OCI-LY7 (cell line): Measurements from ENCODE around the gene IFNA21. TPM values are rescaled to one million over a fixed set of nuclear protein-coding genes. Genes with fewer than 3 reads are reported as not detected.
"Not testable (repeated sequence)": the region's sequence is repeated elsewhere in the genome, so short reads cannot be mapped to it uniquely, and the experiment has no call there.

Experiments used
- BruUV-seq: library from RNA; stranded (reverse); fragments of 400-500 nt; replicated peaks from 2 replicates; lab custom pipeline; 2021; lab: Mats Ljungman, UMichigan
- CTCF ChIA-PET: fragments of 300-600 bp; sonication (Branson Sonifier 250); formaldehyde crosslinking; loops from one replicate; lab custom pipeline; 2022; ENCODE audit warnings: antibody characterized with exemption; ENCODE audit not compliant: unreplicated experiment; lab: Charles Lee
- POLR2A ChIA-PET: fragments of 300-600 bp; sonication (Branson Sonifier 250); formaldehyde crosslinking; loops from one replicate; lab custom pipeline; 2022; ENCODE audit warnings: antibody characterized with exemption; lab: Charles Lee
- DNase-seq: peaks from one replicate; pipeline ENCODE4 v3.0.0-alpha.2; 2015; ENCODE audit warnings: low spot score
- H2AFZ ChIP-seq: fragments of 200-600 bp; sonication (generic), shearing (Covaris generic); 2 replicates; pipeline ENCODE4 v1.6.1; 2014; ENCODE audit warnings: mild to moderate bottlenecking, antibody characterized with exemption, low read length, moderate library complexity
- H3K27ac ChIP-seq: fragments of 200-600 bp; sonication (generic); 2 replicates; pipeline ENCODE4 v1.5.1; 2014; ENCODE audit warnings: mixed run types, low read depth, mild to moderate bottlenecking, moderate library complexity, low read length, inconsistent platforms; ENCODE audit not compliant: poor library complexity, severe bottlenecking
- H3K36me3 ChIP-seq: fragments of 200-600 bp; sonication (generic); 2 replicates; pipeline ENCODE4 v1.6.1; 2014; ENCODE audit warnings: mild to moderate bottlenecking, antibody characterized with exemption, low read length, moderate library complexity, mixed read lengths; ENCODE audit not compliant: insufficient read depth
- H3K4me1 ChIP-seq: fragments of 200-600 bp; sonication (generic); 2 replicates; pipeline ENCODE4 v1.5.1; 2014; ENCODE audit warnings: mild to moderate bottlenecking, low read length; ENCODE audit not compliant: insufficient read depth, poor library complexity, severe bottlenecking
- H3K4me2 ChIP-seq: fragments of 200-600 bp; sonication (generic); 2 replicates; pipeline ENCODE4 v1.6.1; 2014; ENCODE audit warnings: mild to moderate bottlenecking, low read length
- H3K4me3 ChIP-seq: fragments of 200-600 bp; sonication (generic); 2 replicates; pipeline ENCODE4 v1.5.1; 2014; ENCODE audit warnings: mild to moderate bottlenecking, low read depth, low read length; ENCODE audit not compliant: poor library complexity, severe bottlenecking
- H3K79me2 ChIP-seq: fragments of 200-600 bp; sonication (generic); 2 replicates; pipeline ENCODE4 v1.6.1; 2016; ENCODE audit warnings: low read depth, mild to moderate bottlenecking, low read length, moderate library complexity, mixed read lengths; ENCODE audit not compliant: insufficient read depth
- H3K9me2 ChIP-seq: fragments of 200-600 bp; sonication (generic); 2 replicates; pipeline ENCODE4 v1.6.1; 2016; ENCODE audit warnings: mild to moderate bottlenecking, low read length, mixed read lengths; ENCODE audit not compliant: insufficient read depth
- H3K9me3 ChIP-seq: fragments of 200-600 bp; sonication (generic); 2 replicates; pipeline ENCODE4 v1.6.1; 2014; ENCODE audit warnings: mild to moderate bottlenecking, mixed run types, low read length, mixed read lengths
- H4K20me1 ChIP-seq: fragments of 200-600 bp; sonication (generic); 2 replicates; pipeline ENCODE4 v1.6.1; 2014; ENCODE audit warnings: mild to moderate bottlenecking, antibody characterized with exemption, low read length, moderate library complexity, mixed read lengths; ENCODE audit not compliant: insufficient read depth
- CTCF ChIP-seq: fragments of 200-600 bp; sonication (generic); conservative IDR thresholded peaks from 2 replicates; pipeline ENCODE4 v1.5.1; 2014; ENCODE audit warnings: mild to moderate bottlenecking, antibody characterized with exemption, low read length, moderate library complexity, mixed read lengths
- intact Hi-C: fragments of 100-400 bp; cut with micrococcal nuclease; formaldehyde crosslinking; loops from one replicate; pipeline ENCODE4 v1.10.0; 2022; ENCODE audit not compliant: unreplicated experiment
- total RNA-seq, 2 experiments: library from RNA; depleted of rRNA in 1 of 2; stranded (reverse); fragments of >200 nt in 1 of 2; shearing (Covaris generic) in 1 of 2; gene quantifications; 2 replicates each; pipeline ENCODE4 v1.2.3, GENCODE V29; 2014 to 2022

The IFNA21 gene
- total RNA-seq, 2 experiments from 2014 or later: not detected

DNA sequence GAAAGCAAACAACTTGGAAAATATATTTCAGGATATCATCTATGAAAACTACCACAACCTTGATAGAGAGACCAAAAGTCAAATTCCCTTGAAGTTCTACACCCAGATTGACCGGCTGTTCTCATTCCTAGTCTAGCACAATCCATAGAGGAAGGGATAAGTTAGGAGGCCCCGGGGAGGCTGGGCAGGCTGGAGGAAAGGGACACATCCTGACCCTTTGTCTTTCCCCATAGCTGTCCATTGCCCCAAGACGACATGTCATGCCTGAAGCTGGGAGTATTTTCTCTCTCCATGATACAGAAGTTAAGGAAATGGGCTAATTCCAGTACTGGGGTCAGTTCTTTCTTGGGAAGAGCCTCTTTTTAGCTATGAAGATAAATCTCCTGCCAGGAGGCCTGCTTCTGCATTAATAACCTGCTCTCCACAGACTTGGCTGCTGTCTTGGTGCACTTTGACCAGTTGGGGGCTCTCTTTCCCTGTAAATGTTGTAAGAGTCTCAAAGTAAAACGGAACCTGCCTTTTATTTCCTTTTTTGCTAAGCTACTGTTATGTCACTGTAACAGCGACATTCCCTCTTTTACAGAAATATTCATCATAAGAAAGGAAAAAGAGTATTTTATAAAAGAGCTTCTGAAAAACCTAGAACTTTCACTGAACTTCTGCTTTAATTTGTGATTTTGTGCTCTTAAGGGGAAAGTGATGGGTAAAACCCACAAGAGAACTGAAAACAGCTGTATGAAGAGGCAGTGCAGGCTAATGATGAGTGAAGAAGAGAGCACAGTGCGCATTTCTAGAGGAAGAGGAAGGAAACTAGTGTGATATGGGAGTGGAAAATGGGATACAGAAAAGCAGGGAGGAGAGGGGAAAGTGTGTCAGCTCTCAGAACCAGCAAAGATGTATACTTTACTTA, 28.7 kb upstream of the IFNA21 start:
- TF ChIP-seq CTCF: peak; percentile 73
- H4K20me1 ChIP-seq, H2AFZ ChIP-seq, H3K79me2 ChIP-seq, H3K27ac ChIP-seq, H3K36me3 ChIP-seq, H3K4me3 ChIP-seq, H3K9me2 ChIP-seq, BruUV-seq, H3K4me1 ChIP-seq, CTCF ChIA-PET, H3K9me3 ChIP-seq: not testable (repeated sequence)
- POLR2A ChIA-PET: interaction anchor here (0.6 kb wide), 1 partner anchor 211 kb away, joined by 5 read pairs; no protein-coding TSS in a partner anchor
- DNase-seq: peak; percentile 40
- peak overlapping the region; percentile 26; the same call in 1 of the 2 replicates for H3K4me2 ChIP-seq
- intact Hi-C loops: loop anchor here (10.0 kb wide), 1 partner anchor 590 kb away; no protein-coding TSS in a partner anchor

- H3K27ac ChIP-seq, CTCF ChIA-PET, H3K4me1 ChIP-seq, BruUV-seq, H2AFZ ChIP-seq, H3K9me2 ChIP-seq, H3K4me3 ChIP-seq, H4K20me1 ChIP-seq, H3K79me2 ChIP-seq, intact Hi-C loops, H3K36me3 ChIP-seq, POLR2A ChIA-PET, H3K9me3 ChIP-seq, H3K4me2 ChIP-seq, DNase-seq: not testable (repeated sequence)
Measured at GRCh38 chr9:21187487-21187886, 21.0 kb upstream of the IFNA21 start, which contains the start of gene IFNA4. Gene IFNA4 (minus strand): TSS chr9:21187587. CDS start chr9:21187531, 56 bp downstream.

GRCh38 chr9:21182810-21183736, 16.6 kb upstream of the IFNA21 start:
- H3K9me3 ChIP-seq, H3K4me3 ChIP-seq, BruUV-seq, CTCF ChIA-PET, H4K20me1 ChIP-seq, H3K4me1 ChIP-seq, H3K27ac ChIP-seq, H3K9me2 ChIP-seq, H2AFZ ChIP-seq, intact Hi-C loops, H3K4me2 ChIP-seq, H3K79me2 ChIP-seq, H3K36me3 ChIP-seq: not testable (repeated sequence)
- peak; percentile 74 for TF ChIP-seq CTCF
- POLR2A ChIA-PET: interaction anchor here (0.7 kb wide), 1 partner anchor 16 kb away, joined by 3 read pairs; no protein-coding TSS in a partner anchor
- peak; percentile 12 for DNase-seq
